Fibroblast of villous mesenchyme (primary cell): ENCODE results near the gene KCNAB3. TPM values are rescaled to one million over a fixed set of nuclear protein-coding genes. Genes with fewer than 3 reads are reported as not detected.

Experiments used
- DNase-seq: peaks from one replicate; pipeline ENCODE4 v3.0.0-alpha.2; 2010; ENCODE audit warnings: low read depth
- H3K4me3 ChIP-seq: 2 replicates; pipeline ENCODE4 v1.5.1; 2011; ENCODE audit warnings: low read depth, mild to moderate bottlenecking, low read length
- CTCF ChIP-seq: IDR thresholded peaks from 2 replicates; pipeline ENCODE4 v1.5.1; 2012; ENCODE audit warnings: low read depth, mild to moderate bottlenecking, low read length; ENCODE audit not compliant: insufficient read depth
- small RNA-seq: library from RNA; depleted of rRNA; stranded (forward); fragments of <200 nt; gene quantifications from one replicate; pipeline ENCODE3, GENCODE V24; 2012
- total RNA-seq: library from RNA; depleted of rRNA; stranded (reverse); fragments of >200 nt; gene quantifications from 2 replicates; pipeline ENCODE4 v1.2.3, GENCODE V29; 2012

Gene KCNAB3
- total RNA-seq, 1 donor: 1.7 TPM

- no peak for TF ChIP-seq CTCF
- H3K4me3 ChIP-seq: no peak overlapping the region
- DNase-seq: no peak
Measured at GRCh38 chr17:7881276-7882054, 48.2 kb downstream of the KCNAB3 start.

- TF ChIP-seq CTCF: no peak
- H3K4me3 ChIP-seq: no peak overlapping the region
- DNase-seq: no peak
Measured at GRCh38 chr17:7880076-7880868, 49.4 kb downstream of the KCNAB3 start.

GRCh38 chr17:7878234-7878633 is 51.4 kb downstream of the KCNAB3 start:
- no peak overlapping the region for H3K4me3 ChIP-seq
- TF ChIP-seq CTCF: no peak
- no peak for DNase-seq

- H3K4me3 ChIP-seq: no peak overlapping the region
- TF ChIP-seq CTCF: no peak
- DNase-seq: no peak
Measured at GRCh38 chr17:7875804-7876370, 53.8 kb downstream of the KCNAB3 start.

GRCh38 chr17:7873051-7873450 is 56.6 kb downstream of the KCNAB3 start:
- no peak for TF ChIP-seq CTCF
- no peak overlapping the region for H3K4me3 ChIP-seq
- peak; percentile 40 for DNase-seq

Small RNA genes within 50 kb of the gene (small RNA-seq; reads per million reads assigned to genes)
- gene SCARNA21: 3.9 reads per million, percentile 76 among the genes with 10 or more reads in this experiment

Other genes with a start within 250 kb of the KCNAB3 start
- 50.6 and 79.5 TPM in 2 replicates for gene TP53, start 242.4 kb downstream of the KCNAB3 start, total RNA-seq
- 5.2 and 6.0 TPM in 2 replicates for gene WRAP53, start 241.4 kb downstream of the KCNAB3 start, total RNA-seq
- 0.32 and 0.43 TPM in 2 replicates for gene EFNB3, start 224.7 kb downstream of the KCNAB3 start, total RNA-seq
- gene DNAH2, start 212.1 kb downstream of the KCNAB3 start, total RNA-seq: under 0.01 and 0.43 TPM in 2 replicates
- gene KDM6B, start 95.6 kb downstream of the KCNAB3 start, total RNA-seq: 3.0 and 5.8 TPM in 2 replicates
- gene TMEM88, start 74.8 kb downstream of the KCNAB3 start, total RNA-seq: 0.43 and 1.3 TPM in 2 replicates
- gene NAA38, start 72.3 kb downstream of the KCNAB3 start, total RNA-seq: 55.3 and 73.1 TPM in 2 replicates
- gene CYB5D1, start 71.9 kb downstream of the KCNAB3 start, total RNA-seq: 6.4 and 11.2 TPM in 2 replicates
- 103 and 111 TPM in 2 replicates for gene CHD3, start 41.1 kb downstream of the KCNAB3 start, total RNA-seq
- gene RNF227, start 13.6 kb downstream of the KCNAB3 start, total RNA-seq: 2.2 and 4.2 TPM in 2 replicates
- 42.7 and 47.4 TPM in 2 replicates for gene TRAPPC1, start 2.1 kb upstream of the KCNAB3 start, total RNA-seq
- 21.3 and 25.5 TPM in 2 replicates for gene CNTROB, start 2.4 kb upstream of the KCNAB3 start, total RNA-seq
- gene GUCY2D, start 72.8 kb upstream of the KCNAB3 start, total RNA-seq: under 0.01 TPM in 1 of 2 replicates, not detected in the other
- gene ALOX15B, start 109.2 kb upstream of the KCNAB3 start, total RNA-seq: not detected in 2 replicates
- not detected in 2 replicates for gene ALOX12B, start 157.9 kb upstream of the KCNAB3 start, total RNA-seq
- gene ALOXE3, start 188.7 kb upstream of the KCNAB3 start, total RNA-seq: not detected in 2 replicates
- not detected in 2 replicates for gene HES7, start 194.2 kb upstream of the KCNAB3 start, total RNA-seq
- 5.5 and 12.5 TPM in 2 replicates for gene PER1, start 222.5 kb upstream of the KCNAB3 start, total RNA-seq
- 5.6 and 6.1 TPM in 2 replicates for gene VAMP2, start 233.1 kb upstream of the KCNAB3 start, total RNA-seq
- gene TMEM107, start 246.5 kb upstream of the KCNAB3 start, total RNA-seq: 15.5 and 23.7 TPM in 2 replicates